Fibroblast of the aortic adventitia (primary cell): Measurements from ENCODE around the gene TMPRSS15. TPM values are rescaled to one million over a fixed set of nuclear protein-coding genes. Genes with fewer than 3 reads are reported as not detected.
A peak's percentile ranks its signal among the peaks of the same experiment; 100 is the strongest.
"Not testable (repeated sequence)": the region's sequence is repeated elsewhere in the genome, so short reads cannot be mapped to it uniquely, and the experiment has no call there.

ENCODE experiments used
- DNase-seq: peaks from one replicate; pipeline ENCODE4 v3.0.0-alpha.2; 2010; ENCODE audit warnings: low read depth
- H3K4me3 ChIP-seq: 2 replicates; pipeline ENCODE4 v1.5.1; 2011; ENCODE audit warnings: low read depth, mild to moderate bottlenecking, control low read depth, low read length, moderate library complexity
- CTCF ChIP-seq: IDR thresholded peaks from 2 replicates; pipeline ENCODE4 v1.5.1; 2011; ENCODE audit warnings: mild to moderate bottlenecking, low read length, control low read depth, inconsistent platforms; ENCODE audit not compliant: insufficient read depth
- total RNA-seq: library from RNA; depleted of rRNA; stranded (reverse); fragments of >200 nt; gene quantifications from 2 replicates; pipeline ENCODE4 v1.2.3, GENCODE V29; 2012; ENCODE audit warnings: low replicate concordance

Gene TMPRSS15
- total RNA-seq, 1 donor = 0.18 TPM

DNA sequence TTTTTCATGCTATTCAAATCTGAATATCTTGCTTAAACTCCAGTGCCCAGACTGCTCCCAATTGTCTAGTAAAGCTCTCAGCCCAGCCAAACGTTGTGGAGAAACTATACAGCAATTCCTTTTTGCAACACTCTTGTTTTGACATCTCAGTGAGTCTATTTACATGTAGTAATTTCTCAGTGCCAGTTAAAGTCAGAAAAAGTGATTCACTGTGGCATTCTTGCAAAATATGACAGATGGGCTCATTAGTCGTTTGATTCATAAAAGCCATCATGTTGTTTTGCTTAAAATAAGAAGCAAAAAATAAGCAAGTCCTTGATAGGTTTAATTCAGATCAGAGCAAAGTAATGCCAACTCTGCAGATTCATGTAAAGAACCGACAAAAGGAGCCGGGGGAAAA is 20.7 kb upstream of the TMPRSS15 start:
- no peak for TF ChIP-seq CTCF
- no peak for DNase-seq
- no peak overlapping the region for H3K4me3 ChIP-seq

DNA sequence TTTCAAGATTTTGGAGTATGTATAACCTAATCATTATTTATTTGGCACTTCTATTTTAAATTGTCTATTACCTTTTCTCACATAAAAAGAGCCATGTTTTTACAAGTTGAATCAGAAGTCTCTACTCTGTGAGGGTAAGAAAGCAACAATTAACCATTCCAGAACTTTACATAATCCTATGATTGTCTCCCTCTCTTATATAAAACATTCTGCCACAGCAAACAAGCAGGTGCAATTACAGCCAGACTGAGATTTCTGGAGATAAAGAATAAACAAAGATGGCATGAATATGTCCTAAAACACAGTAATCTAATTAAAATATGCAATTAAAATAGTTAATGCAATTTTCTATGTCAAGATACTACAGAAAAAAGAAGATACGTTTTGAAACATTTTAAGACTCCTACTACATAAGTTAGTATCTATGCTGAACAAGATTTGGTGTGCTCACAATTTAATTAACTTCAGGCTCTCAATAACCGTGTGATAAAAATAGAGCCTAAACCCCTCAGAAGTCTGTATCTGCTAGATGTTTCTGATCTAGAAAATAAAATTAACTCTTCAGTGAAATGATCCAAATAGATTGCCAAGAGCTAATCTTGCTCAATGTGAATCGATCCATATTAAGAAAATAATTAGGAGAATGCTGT is 13.7 kb upstream of the TMPRSS15 start:
- no peak for TF ChIP-seq CTCF
- no peak for DNase-seq
- no peak overlapping the region for H3K4me3 ChIP-seq

DNA sequence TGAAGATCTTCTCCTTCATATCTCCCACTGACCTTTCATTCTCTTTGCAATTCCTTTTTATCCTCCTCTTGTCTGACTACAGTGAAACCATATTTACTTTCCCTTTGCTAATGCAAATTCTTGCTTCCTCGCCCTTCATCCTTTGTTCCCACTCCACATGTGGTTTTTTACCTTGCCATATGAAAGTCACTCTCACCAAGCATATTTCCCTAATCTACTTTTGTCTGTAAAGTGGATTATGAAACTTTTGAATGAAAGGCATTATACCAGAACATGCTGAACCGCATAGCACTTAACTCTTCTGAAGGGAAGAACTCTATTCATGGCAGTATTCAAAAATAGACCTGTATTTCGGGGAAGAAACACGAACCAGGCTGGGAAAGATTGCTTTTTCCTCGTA is 8.0 kb upstream of the TMPRSS15 start:
- TF ChIP-seq CTCF = no peak
- H3K4me3 ChIP-seq = no peak overlapping the region
- no peak for DNase-seq

DNA sequence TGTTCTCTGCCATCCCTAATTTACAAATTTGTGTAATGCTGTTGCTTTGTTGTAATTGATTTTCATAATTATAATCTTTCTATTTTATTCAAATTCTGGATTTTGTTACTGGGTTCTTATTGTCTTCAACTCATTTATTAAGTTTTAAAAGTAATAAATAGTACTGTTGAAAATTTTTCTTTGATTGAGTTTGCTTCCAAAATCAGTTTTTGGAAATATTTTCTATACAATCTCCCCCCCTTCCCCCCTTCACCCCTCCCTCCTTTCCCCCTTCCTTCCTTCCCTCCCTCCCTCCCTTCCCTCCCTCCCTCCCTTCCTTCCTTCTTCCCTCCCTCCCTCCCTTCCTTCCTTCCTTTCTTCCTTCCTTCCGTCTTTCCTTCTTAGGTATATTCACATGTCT is 6.0 kb upstream of the TMPRSS15 start:
- no peak for TF ChIP-seq CTCF
- DNase-seq = no peak
- H3K4me3 ChIP-seq = no peak overlapping the region

- DNase-seq = no peak
- no peak overlapping the region for H3K4me3 ChIP-seq
- TF ChIP-seq CTCF = no peak
Observed at GRCh38 chr21:18398843-18399242, 4.7 kb downstream of the TMPRSS15 start.

GRCh38 chr21:18387994-18388393 is 15.6 kb downstream of the TMPRSS15 start:
- no peak overlapping the region for H3K4me3 ChIP-seq
- no peak for DNase-seq
- no peak for TF ChIP-seq CTCF

DNA sequence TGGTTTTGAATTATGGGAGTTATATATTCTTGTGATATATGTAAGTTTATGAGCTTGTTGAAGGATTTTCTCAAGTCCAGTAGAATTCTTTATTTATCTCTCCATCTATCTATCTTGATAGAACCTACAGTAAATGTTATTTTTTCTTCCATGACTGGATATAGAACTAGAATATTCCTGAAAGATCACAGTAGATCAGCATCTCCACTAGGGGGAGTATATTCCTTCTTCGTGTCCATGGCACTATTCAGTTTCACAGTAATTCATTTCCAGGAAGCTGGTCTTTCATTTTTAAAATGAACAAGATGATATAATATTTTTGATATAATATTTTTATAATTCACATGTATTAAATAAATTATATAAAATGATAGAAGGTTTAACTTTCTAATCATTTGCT is 18.8 kb downstream of the TMPRSS15 start:
- DNase-seq = peak; percentile 2
- peak; percentile 37 for TF ChIP-seq CTCF
- no peak overlapping the region for H3K4me3 ChIP-seq

- DNase-seq, H3K4me3 ChIP-seq: not testable (repeated sequence)
Observed at GRCh38 chr21:18382934-18383619, 20.5 kb downstream of the TMPRSS15 start.
